ENCODE measurements around the gene HMG20B. TPM values are rescaled to one million over a fixed set of nuclear protein-coding genes. Genes with fewer than 3 reads are reported as not detected.
A peak's percentile ranks its signal among the peaks of the same experiment; 100 is the strongest.

The HMG20B gene
- total and polyA plus RNA-seq, 2 experiments from 2014 or later: 62.6 to 82.3 TPM

DNA sequence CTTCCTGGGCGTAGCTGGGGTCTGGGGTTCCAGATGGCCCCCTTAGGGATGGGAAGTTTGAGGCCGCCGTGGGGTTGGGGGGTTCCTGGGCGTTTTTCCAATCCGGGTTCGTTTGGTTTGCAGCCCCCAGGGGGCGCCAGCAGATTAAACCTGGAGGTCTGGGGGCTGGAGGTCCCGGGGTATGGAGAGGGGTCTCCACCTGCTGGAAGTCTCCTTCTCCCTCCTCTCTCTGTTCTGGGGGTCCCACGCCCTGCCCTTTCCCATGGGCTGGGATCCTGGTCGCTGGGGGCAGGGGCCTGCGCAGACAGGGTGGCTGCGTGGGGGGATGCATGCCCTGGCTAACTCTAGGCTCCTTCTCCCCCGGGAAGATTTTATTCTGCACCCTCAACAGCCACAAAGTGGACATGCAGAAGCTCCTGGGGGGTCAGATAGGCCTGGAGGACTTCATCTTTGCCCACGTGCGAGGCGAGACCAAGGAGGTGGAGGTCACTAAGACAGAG, 13.4 kb downstream of the HMG20B start:
- Histone ChIP-seq H3K4me2 (peak overlapping the region; percentile 64), H4K20me1 (ENCODE audit: insufficient read depth, poor library complexity, severe bottlenecking) (no peaks in the 10 kb centered on the region)

DNA sequence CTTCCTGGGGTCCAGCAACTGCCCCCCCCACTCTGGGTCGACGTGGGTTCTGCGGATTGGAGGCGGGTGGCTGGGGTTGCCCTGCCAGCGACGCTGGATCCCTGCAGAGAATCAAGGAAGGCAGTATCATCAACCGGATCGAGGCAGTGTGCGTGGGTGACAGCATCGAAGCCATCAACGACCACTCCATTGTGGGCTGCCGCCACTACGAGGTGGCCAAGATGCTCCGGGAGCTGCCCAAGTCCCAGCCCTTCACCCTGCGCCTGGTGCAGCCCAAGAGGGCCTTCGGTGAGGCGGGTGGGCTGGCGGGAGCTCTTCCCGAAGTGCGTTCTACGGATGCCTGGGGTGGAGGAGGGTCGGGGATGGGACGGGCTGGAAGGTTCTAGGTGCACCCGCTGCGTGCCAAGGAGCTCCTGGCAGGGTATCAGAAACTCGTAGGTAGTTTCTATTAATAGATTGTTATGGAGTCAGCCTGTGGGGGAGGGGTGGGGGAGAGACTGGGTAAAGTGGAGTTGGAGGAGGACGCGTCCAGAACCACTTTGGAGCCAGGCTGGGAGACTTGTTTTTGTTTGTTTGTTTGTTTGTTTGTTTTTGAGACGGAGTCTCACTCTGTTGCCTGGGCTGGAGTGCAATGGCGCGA, 14.1 kb downstream of the HMG20B start:
- H3K27me3 ChIP-seq: peaks cover 36% of the 10 kb centered on the region
- no peaks in the 10 kb centered on the region for H3K9me2 ChIP-seq (replicated peaks; ENCODE audit: insufficient read depth)
- no peak for DNase-seq (ENCODE audit: low spot score)
- no peak overlapping the region for H3K27ac ChIP-seq
- H3K4me1 ChIP-seq (ENCODE audit: insufficient read depth): no peaks in the 10 kb centered on the region
- no peaks in the 10 kb centered on the region for H3K79me2 ChIP-seq
- no peaks in the 10 kb centered on the region for H3K9me3 ChIP-seq (ENCODE audit: low read depth)
- no peaks in the 10 kb centered on the region for H4K20me1 ChIP-seq (ENCODE audit: insufficient read depth, poor library complexity, severe bottlenecking)
- no peaks in the 10 kb centered on the region for H3K36me3 ChIP-seq (replicated peaks; ENCODE audit: insufficient read depth, low read depth)
- H3K4me2 ChIP-seq: no peak overlapping the region
- no peak for TF ChIP-seq EZH2phosphoT487 (IDR thresholded peaks at IDR 0.05; ENCODE audit: low read depth, severe bottlenecking, unreplicated experiment)
- TF ChIP-seq, protein P1, sequence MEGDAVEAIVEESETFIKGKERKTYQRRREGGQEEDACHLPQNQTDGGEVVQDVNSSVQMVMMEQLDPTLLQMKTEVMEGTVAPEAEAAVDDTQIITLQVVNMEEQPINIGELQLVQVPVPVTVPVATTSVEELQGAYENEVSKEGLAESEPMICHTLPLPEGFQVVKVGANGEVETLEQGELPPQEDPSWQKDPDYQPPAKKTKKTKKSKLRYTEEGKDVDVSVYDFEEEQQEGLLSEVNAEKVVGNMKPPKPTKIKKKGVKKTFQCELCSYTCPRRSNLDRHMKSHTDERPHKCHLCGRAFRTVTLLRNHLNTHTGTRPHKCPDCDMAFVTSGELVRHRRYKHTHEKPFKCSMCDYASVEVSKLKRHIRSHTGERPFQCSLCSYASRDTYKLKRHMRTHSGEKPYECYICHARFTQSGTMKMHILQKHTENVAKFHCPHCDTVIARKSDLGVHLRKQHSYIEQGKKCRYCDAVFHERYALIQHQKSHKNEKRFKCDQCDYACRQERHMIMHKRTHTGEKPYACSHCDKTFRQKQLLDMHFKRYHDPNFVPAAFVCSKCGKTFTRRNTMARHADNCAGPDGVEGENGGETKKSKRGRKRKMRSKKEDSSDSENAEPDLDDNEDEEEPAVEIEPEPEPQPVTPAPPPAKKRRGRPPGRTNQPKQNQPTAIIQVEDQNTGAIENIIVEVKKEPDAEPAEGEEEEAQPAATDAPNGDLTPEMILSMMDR (IDR thresholded peaks at IDR 0.05; ENCODE audit: poor library complexity): no peak
- WGBS (ENCODE audit: low lambda C conversion rate, missing lambda C conversion rate): 71% methylated on average over 30 of the region's 31 CpGs
- H3K4me3 ChIP-seq: no peak overlapping the region
- no peak overlapping the region for H2AFZ ChIP-seq

More for the DNA sequence above, 13.4 kb downstream of the HMG20B start:
- H3K27me3 ChIP-seq: peaks cover 36% of the 10 kb centered on the region
- H2AFZ ChIP-seq: no peak overlapping the region
- H3K27ac ChIP-seq: no peak overlapping the region
- H3K9me3 ChIP-seq (ENCODE audit: low read depth): no peaks in the 10 kb centered on the region
- H3K79me2 ChIP-seq: no peaks in the 10 kb centered on the region
- 26% methylated on average over 15 of the region's 16 CpGs for WGBS (ENCODE audit: low lambda C conversion rate, missing lambda C conversion rate)
- no peak overlapping the region for H3K4me3 ChIP-seq
- H3K9me2 ChIP-seq (replicated peaks; ENCODE audit: insufficient read depth): no peaks in the 10 kb centered on the region
- no peaks in the 10 kb centered on the region for H3K4me1 ChIP-seq (ENCODE audit: insufficient read depth)
- no peak for DNase-seq (ENCODE audit: low spot score)
- no peaks in the 10 kb centered on the region for H3K36me3 ChIP-seq (replicated peaks; ENCODE audit: insufficient read depth, low read depth)
- TF ChIP-seq, protein P1 (IDR thresholded peaks at IDR 0.05; ENCODE audit: poor library complexity): peak; percentile 40
- TF ChIP-seq EZH2phosphoT487 (IDR thresholded peaks at IDR 0.05; ENCODE audit: low read depth, severe bottlenecking, unreplicated experiment) (no peak), EZH2 (IDR thresholded peaks at IDR 0.05; ENCODE audit: borderline replicate concordance) (no peak)

DNA sequence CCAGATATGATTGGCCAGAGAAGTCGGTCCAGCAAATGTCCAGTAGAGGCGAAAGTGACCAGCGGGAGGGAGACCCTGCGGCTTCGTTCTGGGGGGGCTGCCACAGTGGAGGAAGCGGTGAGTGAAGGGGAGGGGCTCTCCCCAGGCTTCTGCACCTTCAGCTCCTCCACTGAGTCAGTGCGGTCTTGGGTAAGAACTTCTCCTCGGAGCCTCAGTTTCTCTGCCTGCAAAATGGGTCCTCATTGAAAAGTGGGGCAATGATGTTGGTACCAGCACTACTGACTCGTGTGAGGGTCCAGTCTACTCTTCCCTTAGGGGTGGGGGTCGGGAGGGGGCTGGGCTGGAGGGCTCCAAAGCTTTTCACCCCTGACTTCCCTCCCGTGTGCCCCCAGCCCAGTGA, 16.7 kb downstream of the HMG20B start:
- H2AFZ ChIP-seq: no peak overlapping the region
- no peaks in the 10 kb centered on the region for H3K36me3 ChIP-seq (replicated peaks; ENCODE audit: insufficient read depth, low read depth)
- H3K9me3 ChIP-seq (ENCODE audit: low read depth): no peaks in the 10 kb centered on the region
- H4K20me1 ChIP-seq (ENCODE audit: insufficient read depth, poor library complexity, severe bottlenecking): no peaks in the 10 kb centered on the region
- peaks cover 28% of the 10 kb centered on the region for H3K27me3 ChIP-seq
- DNase-seq (ENCODE audit: low spot score): no peak
- WGBS (ENCODE audit: low lambda C conversion rate, missing lambda C conversion rate): 90% methylated on average over 9 of the region's 11 CpGs
- no peak overlapping the region for H3K4me3 ChIP-seq
- no peak overlapping the region for H3K4me2 ChIP-seq
- no peak overlapping the region for H3K27ac ChIP-seq
- TF ChIP-seq, protein P1 (IDR thresholded peaks at IDR 0.05; ENCODE audit: poor library complexity): no peak
- TF ChIP-seq EZH2phosphoT487 (IDR thresholded peaks at IDR 0.05; ENCODE audit: low read depth, severe bottlenecking, unreplicated experiment) (no peak), EZH2 (IDR thresholded peaks at IDR 0.05; ENCODE audit: borderline replicate concordance) (no peak)
- no peaks in the 10 kb centered on the region for H3K79me2 ChIP-seq
- H3K4me1 ChIP-seq (ENCODE audit: insufficient read depth): no peaks in the 10 kb centered on the region
- no peaks in the 10 kb centered on the region for H3K9me2 ChIP-seq (replicated peaks; ENCODE audit: insufficient read depth)
